Adrenal gland (tissue), 5 donors: ENCODE results near the gene NOSIP.

Experiments used
- CTCF ChIP-seq, 6 experiments: fragments of 450-650 bp in 4 of 6; fragments of 200-600 bp in 2 of 6; sonication (generic) in 1 of 6; IDR thresholded peaks; 1 replicate in 5 of 6; 2 replicates in 1 of 6; pipeline versions ENCODE4 v1.5.1 to v1.8.0; 2016 to 2021; ENCODE audit warnings: antibody characterized with exemption in 6 of 6, mild to moderate bottlenecking in 2 of 6, moderate library complexity in 1 of 6
- POLR2A ChIP-seq, 2 donors: fragments of 450-650 bp; IDR thresholded peaks; one replicate each; pipeline ENCODE4 v1.6.1; 2017; ENCODE audit warnings: antibody characterized with exemption in 2 of 2, mild to moderate bottlenecking in 2 of 2, moderate library complexity in 1 of 2
- donor health status: DM: no; HTN: no; CAD: no.

DNA sequence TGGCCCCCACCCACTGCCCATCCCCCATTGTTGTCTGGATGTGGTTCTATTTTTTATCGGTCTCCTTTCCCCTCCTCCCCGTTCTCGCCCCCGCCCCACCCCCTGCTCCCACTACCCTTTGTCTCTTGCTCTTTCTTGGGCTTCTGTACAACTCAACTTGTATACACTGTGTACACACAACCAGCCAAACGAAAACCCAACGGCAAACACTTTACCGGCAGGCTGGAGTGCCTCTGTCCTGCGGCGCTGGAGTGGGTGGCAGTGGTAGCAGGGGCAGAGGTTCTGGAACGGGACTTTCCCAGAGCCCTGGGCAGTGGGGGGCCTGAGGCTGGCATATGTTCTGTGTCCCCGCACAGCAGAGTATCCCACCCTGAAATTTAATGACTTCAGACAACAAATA lies 45.9 kb upstream of the NOSIP start:
- no peak for TF ChIP-seq POLR2A (IDR thresholded peaks at IDR 0.05)
- TF ChIP-seq CTCF (IDR thresholded peaks at IDR 0.05), result no peak
